ENCODE measurements around the gene ZNF784.

The ZNF784 gene

DNA sequence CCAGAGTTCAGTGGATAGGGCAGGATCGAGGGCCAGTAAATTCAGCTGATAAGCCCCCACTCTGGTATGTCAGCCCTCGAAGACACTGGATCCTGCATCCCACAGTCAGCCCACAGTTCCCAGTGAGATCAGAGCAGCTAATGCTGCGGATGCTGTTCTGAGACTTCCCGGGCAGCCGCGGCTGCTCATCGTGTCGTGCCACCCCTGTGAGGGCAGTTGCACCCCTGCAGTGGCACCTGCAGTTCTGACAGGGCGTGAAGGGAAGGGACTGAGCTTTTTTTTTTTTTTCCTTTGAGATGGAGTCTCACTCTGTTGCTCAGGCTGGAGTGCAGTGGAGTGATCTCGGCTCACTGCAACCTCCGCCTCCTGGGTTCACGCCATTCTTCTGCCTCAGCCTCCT is 43.1 kb upstream of the ZNF784 start:
- Histone ChIP-seq H3K4me3 (ENCODE audit: low read depth, low read length) (no peak overlapping the region), H3K36me3 (ENCODE audit: insufficient read depth, low read length) (peaks cover 2% of the 10 kb centered on the region; the same call in 1 of the 2 replicates), H3K27ac (ENCODE audit: low read depth, low read length) (no peak overlapping the region), H3K79me2 (ENCODE audit: control insufficient read depth, insufficient read depth, low read length, unreplicated experiment) (peaks cover 34% of the 10 kb centered on the region), H3K4me1 (ENCODE audit: control insufficient read depth, insufficient read depth, low read length, unreplicated experiment) (peaks cover 13% of the 10 kb centered on the region), H2AFZ (ENCODE audit: low read length, unreplicated experiment) (no peak overlapping the region), H3K27me3 (ENCODE audit: insufficient read depth, low read length) (no peaks in the 10 kb centered on the region)

DNA sequence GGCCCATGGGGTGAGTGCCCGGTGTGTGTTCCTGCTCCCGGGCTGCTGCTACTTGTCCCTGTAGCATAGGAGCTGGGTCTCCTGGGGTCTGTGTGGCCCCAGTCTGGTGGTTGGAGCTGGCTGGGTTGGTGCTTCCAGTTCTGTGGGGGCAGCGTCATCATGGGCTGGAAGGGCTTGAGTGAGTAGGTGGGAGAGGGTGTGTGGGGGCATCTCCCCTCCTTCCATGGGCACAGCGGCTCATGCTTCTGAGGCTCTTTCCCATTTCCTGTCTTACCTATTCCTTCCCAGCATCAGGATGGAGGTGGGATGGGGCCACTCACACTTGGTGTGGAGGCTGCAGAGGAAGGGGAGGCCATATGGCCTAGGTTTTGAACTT is 42.6 kb upstream of the ZNF784 start:
- Histone ChIP-seq H3K4me3 (ENCODE audit: low read depth, low read length) (no peak overlapping the region), H3K27me3 (ENCODE audit: insufficient read depth, low read length) (no peaks in the 10 kb centered on the region), H3K79me2 (ENCODE audit: control insufficient read depth, insufficient read depth, low read length, unreplicated experiment) (peaks cover 34% of the 10 kb centered on the region), H3K36me3 (ENCODE audit: insufficient read depth, low read length) (peaks cover 2% of the 10 kb centered on the region; the same call in 1 of the 2 replicates), H3K27ac (ENCODE audit: low read depth, low read length) (no peak overlapping the region), H3K4me1 (ENCODE audit: control insufficient read depth, insufficient read depth, low read length, unreplicated experiment) (peaks cover 8% of the 10 kb centered on the region), H2AFZ (ENCODE audit: low read length, unreplicated experiment) (no peak overlapping the region)

DNA sequence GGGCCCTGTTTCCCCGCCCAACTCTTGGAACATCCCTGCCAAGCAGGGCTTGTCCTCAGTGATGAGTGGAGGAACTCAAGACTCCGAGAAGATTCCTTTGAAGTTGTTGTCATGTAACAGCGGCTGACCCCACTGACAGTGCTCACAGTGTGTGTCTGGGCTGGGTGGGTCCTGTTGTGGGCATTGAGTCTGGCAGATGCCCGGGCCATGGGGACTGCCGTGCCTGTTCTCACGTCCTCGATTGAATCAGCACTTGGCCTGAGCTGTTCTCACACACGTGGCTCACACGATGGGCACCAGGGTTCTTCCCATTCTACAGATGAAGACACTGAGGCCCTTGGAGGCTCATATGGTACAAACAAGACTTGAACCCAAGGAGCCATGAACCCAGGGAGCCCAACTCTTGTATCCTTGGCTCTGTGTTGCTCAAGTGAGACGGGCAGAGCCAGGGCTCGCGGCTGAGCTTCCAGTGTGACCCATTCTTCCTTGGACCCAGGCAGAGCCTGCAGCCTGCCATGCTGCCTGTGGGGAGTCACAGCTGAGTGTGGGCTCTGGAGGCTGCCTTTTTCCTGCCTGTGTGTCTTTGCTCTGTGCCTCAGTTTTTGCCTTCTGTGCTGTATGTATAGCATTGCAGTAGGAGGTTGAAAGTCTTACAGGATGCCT is 42.1 kb upstream of the ZNF784 start:
- Histone ChIP-seq H3K27ac (ENCODE audit: low read depth, low read length) (no peak overlapping the region), H3K36me3 (ENCODE audit: insufficient read depth, low read length) (peaks cover 2% of the 10 kb centered on the region; the same call in 1 of the 2 replicates)

DNA sequence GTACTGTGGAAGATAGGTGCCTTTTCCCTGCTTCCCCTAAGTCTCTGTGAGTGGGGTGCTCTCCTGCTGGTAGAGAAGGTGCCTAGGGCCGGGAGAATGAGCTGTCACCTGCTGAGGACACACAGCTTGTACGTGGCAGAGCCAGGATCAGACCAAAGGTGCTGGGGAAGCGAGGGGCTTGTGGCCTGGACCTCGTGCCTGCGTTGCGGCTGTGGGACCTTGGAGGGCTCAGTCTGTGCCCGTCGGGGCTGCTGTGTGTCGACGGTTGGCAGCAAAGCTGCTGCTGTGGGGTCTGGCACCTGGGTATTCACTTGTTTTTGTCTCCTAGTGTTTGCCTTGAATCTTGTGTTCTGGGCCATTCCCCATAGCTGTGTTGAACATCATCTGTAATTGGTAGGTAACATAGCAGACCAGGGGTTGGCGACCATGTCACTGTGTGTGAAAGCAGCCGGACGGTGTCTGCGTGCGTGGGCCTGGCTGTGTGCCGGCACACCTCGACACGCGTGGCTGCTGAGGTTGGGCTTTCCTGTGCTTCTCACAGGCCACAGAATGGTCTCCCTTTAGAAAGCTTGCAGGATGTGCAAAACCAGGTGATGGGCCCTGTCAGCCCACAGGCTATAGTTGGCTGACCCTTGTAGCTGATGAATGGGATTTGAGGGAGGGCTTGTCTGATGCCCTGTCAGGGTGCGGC is 39.6 kb upstream of the ZNF784 start:
- peaks cover 2% of the 10 kb centered on the region; the same call in 1 of the 2 replicates for H3K36me3 ChIP-seq (ENCODE audit: insufficient read depth, low read length)
- H3K4me3 ChIP-seq (ENCODE audit: low read depth, low read length) = no peak overlapping the region
- no peaks in the 10 kb centered on the region for H3K27me3 ChIP-seq (ENCODE audit: insufficient read depth, low read length)
- H3K79me2 ChIP-seq (ENCODE audit: control insufficient read depth, insufficient read depth, low read length, unreplicated experiment) = peaks cover 52% of the 10 kb centered on the region
- H3K4me1 ChIP-seq (ENCODE audit: control insufficient read depth, insufficient read depth, low read length, unreplicated experiment) = peaks cover 1% of the 10 kb centered on the region
- no peak overlapping the region for H3K27ac ChIP-seq (ENCODE audit: low read depth, low read length)
- H2AFZ ChIP-seq (ENCODE audit: low read length, unreplicated experiment) = no peak overlapping the region

More for the DNA sequence above, 42.1 kb upstream of the ZNF784 start:
- Histone ChIP-seq H3K4me3 (ENCODE audit: low read depth, low read length) (no peak overlapping the region), H3K79me2 (ENCODE audit: control insufficient read depth, insufficient read depth, low read length, unreplicated experiment) (peaks cover 38% of the 10 kb centered on the region), H3K27me3 (ENCODE audit: insufficient read depth, low read length) (no peaks in the 10 kb centered on the region), H2AFZ (ENCODE audit: low read length, unreplicated experiment) (no peak overlapping the region), H3K4me1 (ENCODE audit: control insufficient read depth, insufficient read depth, low read length, unreplicated experiment) (peaks cover 3% of the 10 kb centered on the region)

DNA sequence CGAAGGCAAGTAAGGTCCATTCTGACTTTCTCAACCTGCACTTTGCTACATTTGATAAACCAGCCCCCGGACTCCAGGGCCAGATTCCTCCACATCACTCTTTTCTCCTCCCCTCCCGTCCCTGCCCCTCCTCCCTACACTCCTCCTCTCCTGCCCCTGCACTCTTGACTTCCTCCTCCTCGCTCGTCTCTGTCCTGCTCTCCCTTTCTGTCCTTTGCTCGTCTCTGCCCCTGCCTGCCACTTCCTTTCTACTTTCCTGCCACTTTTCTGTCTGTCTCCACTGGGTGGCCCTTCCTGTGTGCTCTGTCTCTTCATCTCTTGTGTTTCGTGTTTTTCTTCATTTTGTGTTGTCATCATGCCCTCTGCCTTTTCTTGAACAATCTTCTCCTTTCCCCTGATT is 37.5 kb upstream of the ZNF784 start:
- H3K27me3 ChIP-seq (ENCODE audit: insufficient read depth, low read length) = no peaks in the 10 kb centered on the region
- peaks cover 73% of the 10 kb centered on the region for H3K79me2 ChIP-seq (ENCODE audit: control insufficient read depth, insufficient read depth, low read length, unreplicated experiment)
- no peak overlapping the region for H3K4me3 ChIP-seq (ENCODE audit: low read depth, low read length)
- peaks cover 2% of the 10 kb centered on the region; the same call in 1 of the 2 replicates for H3K36me3 ChIP-seq (ENCODE audit: insufficient read depth, low read length)
- no peak overlapping the region for H3K27ac ChIP-seq (ENCODE audit: low read depth, low read length)
- no peak overlapping the region for H2AFZ ChIP-seq (ENCODE audit: low read length, unreplicated experiment)
- H3K4me1 ChIP-seq (ENCODE audit: control insufficient read depth, insufficient read depth, low read length, unreplicated experiment) = peaks cover 19% of the 10 kb centered on the region

DNA sequence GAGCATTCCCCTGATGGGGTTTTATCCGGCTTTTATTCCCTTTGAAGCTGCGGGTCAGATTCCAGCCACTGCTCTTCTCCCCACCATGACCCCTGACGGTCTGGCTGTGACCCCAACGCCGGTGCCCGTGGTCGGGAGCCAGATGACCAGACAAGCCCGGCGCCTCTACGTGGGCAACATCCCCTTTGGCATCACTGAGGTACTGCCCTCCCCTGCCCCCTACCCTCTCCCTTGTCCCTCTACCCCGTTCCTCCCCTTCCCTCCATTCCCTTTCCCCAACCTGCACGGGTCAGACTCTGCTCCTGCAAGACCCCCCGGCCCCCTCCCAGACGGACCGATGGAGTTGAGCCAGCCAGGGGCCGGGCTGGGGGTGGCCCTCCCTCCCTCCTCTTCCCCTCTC is 36.6 kb upstream of the ZNF784 start:
- H3K4me1 ChIP-seq (ENCODE audit: control insufficient read depth, insufficient read depth, low read length, unreplicated experiment) = peaks cover 23% of the 10 kb centered on the region
- no peaks in the 10 kb centered on the region; the same call in 1 of the 2 replicates for H3K36me3 ChIP-seq (ENCODE audit: insufficient read depth, low read length)

DNA sequence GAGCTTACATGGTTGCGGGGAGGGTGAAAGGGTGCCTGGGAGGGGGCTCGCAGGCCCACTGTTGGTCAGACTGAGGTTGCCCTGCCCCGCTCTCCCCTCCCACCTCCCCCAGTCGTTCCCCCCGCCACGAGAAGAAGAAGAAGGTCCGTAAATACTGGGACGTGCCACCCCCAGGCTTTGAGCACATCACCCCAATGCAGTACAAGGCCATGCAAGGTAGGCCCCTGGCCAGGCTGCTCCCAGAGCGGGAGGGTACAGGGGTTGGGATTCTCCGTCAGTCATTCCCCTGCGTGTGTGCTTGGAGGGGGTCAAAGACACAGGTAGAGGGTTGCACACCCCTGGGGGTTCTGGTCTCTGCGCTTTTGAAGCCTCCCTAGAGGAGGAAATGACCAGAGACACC is 36.0 kb upstream of the ZNF784 start:
- H3K4me1 ChIP-seq (ENCODE audit: control insufficient read depth, insufficient read depth, low read length, unreplicated experiment) = peaks cover 23% of the 10 kb centered on the region
- no peaks in the 10 kb centered on the region; the same call in 1 of the 2 replicates for H3K36me3 ChIP-seq (ENCODE audit: insufficient read depth, low read length)

More for the DNA sequence above, 36.6 kb upstream of the ZNF784 start:
- Histone ChIP-seq H3K79me2 (ENCODE audit: control insufficient read depth, insufficient read depth, low read length, unreplicated experiment) (peaks cover 75% of the 10 kb centered on the region), H3K27ac (ENCODE audit: low read depth, low read length) (no peak overlapping the region), H3K27me3 (ENCODE audit: insufficient read depth, low read length) (no peaks in the 10 kb centered on the region), H2AFZ (ENCODE audit: low read length, unreplicated experiment) (no peak overlapping the region), H3K4me3 (ENCODE audit: low read depth, low read length) (no peak overlapping the region)

DNA sequence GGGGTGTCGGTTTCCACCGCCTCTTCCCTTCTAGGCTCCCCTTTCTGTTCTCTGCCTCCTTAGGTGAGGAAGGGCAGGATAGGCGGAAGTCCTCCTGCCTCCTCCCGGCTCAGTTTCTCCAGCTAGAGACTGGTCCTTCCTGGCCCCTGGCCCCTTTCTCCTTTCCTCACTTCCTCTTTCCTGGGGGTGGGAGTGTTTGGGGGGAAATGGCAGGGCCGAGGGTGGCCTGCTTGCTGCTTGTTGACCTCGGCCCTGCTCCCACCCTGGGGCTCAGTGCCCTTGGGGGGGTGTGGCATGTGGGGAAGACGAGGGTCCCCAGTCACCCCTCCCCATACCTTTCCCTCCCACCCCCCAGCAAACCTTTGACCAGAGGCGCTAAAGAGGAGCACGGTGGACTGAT is 35.5 kb upstream of the ZNF784 start:
- Histone ChIP-seq H3K36me3 (ENCODE audit: insufficient read depth, low read length) (no peaks in the 10 kb centered on the region; the same call in 1 of the 2 replicates), H3K27me3 (ENCODE audit: insufficient read depth, low read length) (no peaks in the 10 kb centered on the region)

More for the DNA sequence above, 36.0 kb upstream of the ZNF784 start:
- Histone ChIP-seq H2AFZ (ENCODE audit: low read length, unreplicated experiment) (no peak overlapping the region), H3K27me3 (ENCODE audit: insufficient read depth, low read length) (no peaks in the 10 kb centered on the region), H3K27ac (ENCODE audit: low read depth, low read length) (no peak overlapping the region), H3K4me3 (ENCODE audit: low read depth, low read length) (no peak overlapping the region), H3K79me2 (ENCODE audit: control insufficient read depth, insufficient read depth, low read length, unreplicated experiment) (peaks cover 78% of the 10 kb centered on the region)

DNA sequence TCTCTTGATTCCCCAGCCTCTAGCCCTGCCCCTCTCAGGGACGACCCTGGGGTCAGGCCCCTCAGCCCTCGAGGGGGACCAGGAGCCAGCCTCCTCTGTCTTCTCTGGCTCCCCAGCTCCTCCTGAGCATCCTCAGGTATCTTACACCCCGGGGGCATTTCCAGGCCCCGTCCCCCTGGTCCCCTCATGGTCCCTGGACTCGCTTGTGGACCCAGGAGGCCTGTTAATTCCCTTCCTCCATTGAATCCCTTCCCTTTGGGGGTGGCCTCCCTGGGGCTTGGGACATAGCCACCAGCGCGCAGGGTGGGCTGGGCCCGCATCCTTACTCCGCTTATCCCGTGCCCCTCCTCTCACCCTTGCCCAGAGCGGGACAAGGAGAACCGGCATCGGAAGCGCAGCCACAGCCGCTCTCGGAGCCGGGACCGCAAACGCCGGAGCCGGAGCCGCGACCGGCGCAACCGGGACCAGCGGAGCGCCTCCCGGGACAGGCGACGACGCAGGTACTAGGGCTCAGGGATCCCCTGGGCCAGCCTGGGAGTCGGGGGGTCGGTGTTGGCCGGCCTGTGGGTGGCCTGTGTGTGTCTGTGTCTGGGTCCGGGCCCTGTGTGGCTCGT is 34.6 kb upstream of the ZNF784 start:
- H3K79me2 ChIP-seq (ENCODE audit: control insufficient read depth, insufficient read depth, low read length, unreplicated experiment) = peaks cover 76% of the 10 kb centered on the region
- H3K4me3 ChIP-seq (ENCODE audit: low read depth, low read length) = no peak overlapping the region
- H3K27me3 ChIP-seq (ENCODE audit: insufficient read depth, low read length) = no peaks in the 10 kb centered on the region
- no peaks in the 10 kb centered on the region; the same call in 1 of the 2 replicates for H3K36me3 ChIP-seq (ENCODE audit: insufficient read depth, low read length)
- H3K27ac ChIP-seq (ENCODE audit: low read depth, low read length) = no peak overlapping the region
- H2AFZ ChIP-seq (ENCODE audit: low read length, unreplicated experiment) = no peak overlapping the region
- H3K4me1 ChIP-seq (ENCODE audit: control insufficient read depth, insufficient read depth, low read length, unreplicated experiment) = peaks cover 23% of the 10 kb centered on the region

More for the DNA sequence above, 35.5 kb upstream of the ZNF784 start:
- Histone ChIP-seq H3K27ac (ENCODE audit: low read depth, low read length) (no peak overlapping the region), H3K4me1 (ENCODE audit: control insufficient read depth, insufficient read depth, low read length, unreplicated experiment) (peaks cover 23% of the 10 kb centered on the region), H2AFZ (ENCODE audit: low read length, unreplicated experiment) (no peak overlapping the region), H3K4me3 (ENCODE audit: low read depth, low read length) (no peak overlapping the region), H3K79me2 (ENCODE audit: control insufficient read depth, insufficient read depth, low read length, unreplicated experiment) (peaks cover 79% of the 10 kb centered on the region)

DNA sequence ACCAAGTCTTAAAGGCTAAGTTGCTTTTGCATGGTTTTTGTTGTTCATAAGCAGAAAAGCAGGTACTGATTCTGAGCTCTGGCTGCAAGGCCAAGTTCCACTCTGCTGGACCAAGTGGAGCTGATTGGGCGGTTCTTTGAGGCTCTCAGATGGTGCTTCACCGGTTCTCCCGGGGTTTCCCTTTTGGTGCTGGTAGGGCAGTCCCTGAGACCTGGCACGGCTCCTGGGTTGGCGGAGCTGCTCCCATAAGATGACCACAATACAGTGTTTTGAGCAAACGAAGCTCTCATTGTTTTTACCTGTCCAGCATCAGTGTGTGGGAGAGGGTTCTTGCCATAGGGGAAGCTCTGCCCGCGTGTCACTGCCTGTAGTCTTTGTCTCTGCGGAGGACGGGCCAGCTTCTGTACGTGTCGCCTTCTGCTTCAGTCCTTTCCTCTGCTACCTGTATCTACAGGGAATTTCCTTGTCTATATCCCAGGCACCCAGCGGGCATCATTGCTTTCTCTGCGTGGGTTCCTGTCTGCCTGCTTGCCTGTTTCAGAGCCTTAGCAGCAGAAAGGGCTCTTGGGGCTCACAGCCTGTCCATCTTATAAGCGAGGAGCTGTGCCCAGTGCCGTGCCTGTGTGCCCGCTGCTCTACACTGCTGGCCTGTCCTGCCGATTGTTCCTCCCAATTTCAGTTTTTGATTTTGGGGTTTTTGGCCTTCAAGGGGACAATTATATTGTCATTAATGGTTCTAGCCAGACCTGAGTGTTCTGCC is 32.8 kb upstream of the ZNF784 start:
- no peaks in the 10 kb centered on the region for H3K36me3 ChIP-seq (ENCODE audit: insufficient read depth, low read length)
- no peak overlapping the region for H2AFZ ChIP-seq (ENCODE audit: low read length, unreplicated experiment)
- peaks cover 63% of the 10 kb centered on the region for H3K79me2 ChIP-seq (ENCODE audit: control insufficient read depth, insufficient read depth, low read length, unreplicated experiment)
- H3K27me3 ChIP-seq (ENCODE audit: insufficient read depth, low read length) = no peaks in the 10 kb centered on the region
- peak overlapping the region; percentile 95 for H3K4me3 ChIP-seq (ENCODE audit: low read depth, low read length)
- H3K4me1 ChIP-seq (ENCODE audit: control insufficient read depth, insufficient read depth, low read length, unreplicated experiment) = peaks cover 23% of the 10 kb centered on the region
- H3K27ac ChIP-seq (ENCODE audit: low read depth, low read length) = no peak overlapping the region
